K562 (cell line): ENCODE data around the gene ELMO3. TPM values are rescaled to one million over a fixed set of nuclear protein-coding genes. Genes with fewer than 3 reads are reported as not detected.

Experiments
- ARID1B ChIP-seq: fragments of 450-650 bp; IDR thresholded peaks from 2 replicates; pipeline ENCODE4 v1.6.1; 2016; ENCODE audit warnings: antibody characterized with exemption, mild to moderate bottlenecking, inconsistent platforms
- ARID3A ChIP-seq: IDR thresholded peaks from 2 replicates; pipeline ENCODE4 v1.6.1; 2012; ENCODE audit warnings: low read depth, low read length, improper control_type of control experiment, borderline replicate concordance
- CEBPG ChIP-seq, 3 experiments: fragments of 200-800 bp in 1 of 3; sonication (Bioruptor generic) in 1 of 3; sonication (generic) in 1 of 3; formaldehyde crosslinking in 1 of 3; IDR thresholded peaks in 2 of 3; conservative IDR thresholded peaks in 1 of 3; 2 replicates each; pipeline versions ENCODE4 v1.6.1 to v1.8.0; 2016 to 2022; ENCODE audit warnings: missing compliant biosample characterization in 2 of 3, missing genetic modification characterization in 2 of 3, mild to moderate bottlenecking in 1 of 3, missing genetic modification reagents in 1 of 3
- COPS2 ChIP-seq: fragments of 450-650 bp; conservative IDR thresholded peaks from 2 replicates; pipeline ENCODE4 v1.6.1; 2016; ENCODE audit warnings: mild to moderate bottlenecking, moderate library complexity
- CREB1 ChIP-seq, 2 experiments: sonication (generic) in 1 of 2; formaldehyde crosslinking in 1 of 2; IDR thresholded peaks; 2 replicates each; pipeline versions ENCODE4 v1.6.1 to v1.8.0; 2012 to 2022; ENCODE audit warnings: inconsistent platforms in 1 of 2, mild to moderate bottlenecking in 1 of 2, missing genetic modification reagents in 1 of 2, moderate library complexity in 1 of 2
- ETV5 ChIP-seq: sonication (generic); formaldehyde crosslinking; IDR thresholded peaks from 2 replicates; pipeline ENCODE4 v1.4.0; 2020; ENCODE audit warnings: low read depth, mild to moderate bottlenecking, missing genetic modification reagents
- GABPB2 ChIP-seq: fragments of 250-450 bp; sonication (Bioruptor Pico); conservative IDR thresholded peaks from 2 replicates; pipeline ENCODE4 v1.5.1; 2021; ENCODE audit warnings: mild to moderate bottlenecking
- GATAD2A ChIP-seq: fragments of 450-650 bp; IDR thresholded peaks from 2 replicates; pipeline ENCODE4 v1.6.1; 2017
- HMBOX1 ChIP-seq: sonication (generic); IDR thresholded peaks from 2 replicates; pipeline ENCODE4 v1.6.1; 2016
- HOMEZ ChIP-seq: fragments of 250-450 bp; sonication (Bioruptor Pico); IDR thresholded peaks from 2 replicates; pipeline ENCODE4 v1.4.0; 2020; ENCODE audit warnings: mild to moderate bottlenecking, moderate library complexity
- IRF2 ChIP-seq: sonication (generic); formaldehyde crosslinking; IDR thresholded peaks from 2 replicates; pipeline ENCODE4 v1.8.1; 2022; ENCODE audit warnings: mild to moderate bottlenecking, missing genetic modification reagents
- MAZ ChIP-seq, 2 experiments: fragments of 450-650 bp in 1 of 2; sonication (generic) in 1 of 2; formaldehyde crosslinking; IDR thresholded peaks in 1 of 2; conservative IDR thresholded peaks in 1 of 2; 2 replicates each; pipeline versions ENCODE4 v1.4.0 to v1.5.0; 2020; ENCODE audit warnings: mild to moderate bottlenecking in 1 of 2, missing genetic modification reagents in 1 of 2
- PML ChIP-seq: IDR thresholded peaks from 2 replicates; pipeline ENCODE4 v1.6.1; 2012; ENCODE audit warnings: low read length, inconsistent platforms
- SIN3A ChIP-seq, 2 experiments: fragments of 150-350 bp in 1 of 2; IDR thresholded peaks; 2 replicates each; pipeline ENCODE4 v1.6.1; 2011 to 2016; ENCODE audit warnings: borderline replicate concordance in 2 of 2, low read depth in 2 of 2, low read length in 2 of 2, mild to moderate bottlenecking in 2 of 2, moderate library complexity in 2 of 2; ENCODE audit not compliant: control insufficient read depth in 1 of 2
- SMAD1 ChIP-seq: fragments of 150-350 bp; IDR thresholded peaks from 2 replicates; pipeline ENCODE4 v1.6.1; 2014; ENCODE audit warnings: low read length, low read depth; ENCODE audit not compliant: partially characterized antibody
- SREBF1 ChIP-seq: fragments of 150-350 bp; IDR thresholded peaks from 2 replicates; pipeline ENCODE4 v1.6.1; 2014; ENCODE audit warnings: antibody characterized with exemption, low read depth, low read length, borderline replicate concordance
- TCF15 ChIP-seq: fragments of 250-450 bp; sonication (Bioruptor Pico); IDR thresholded peaks from 2 replicates; pipeline ENCODE4 v1.8.0; 2022; ENCODE audit warnings: moderate library complexity, mild to moderate bottlenecking, inconsistent platforms
- TSC22D4 ChIP-seq: fragments of 450-650 bp; IDR thresholded peaks from 2 replicates; pipeline ENCODE4 v1.6.1; 2016; ENCODE audit warnings: missing genetic modification characterization, missing biosample characterization, control low read depth
- USF1 ChIP-seq: sonication (generic); formaldehyde crosslinking; IDR thresholded peaks from 2 replicates; pipeline ENCODE4 v1.9.0; 2022; ENCODE audit warnings: mild to moderate bottlenecking, missing genetic modification reagents
- ZNF12 ChIP-seq: sonication (generic); formaldehyde crosslinking; IDR thresholded peaks from 2 replicates; pipeline ENCODE4 v1.4.0; 2020; ENCODE audit warnings: mild to moderate bottlenecking, missing genetic modification reagents
- ZNF778 ChIP-seq: fragments of 450-650 bp; formaldehyde crosslinking; IDR thresholded peaks from 2 replicates; pipeline ENCODE4 v1.4.0; 2020; ENCODE audit warnings: mild to moderate bottlenecking, moderate library complexity
- polyA plus RNA-seq, 8 experiments: library from polyadenylated mRNA; depleted of rRNA in 4 of 8; stranded (reverse) in 5 of 8; unstranded in 3 of 8; fragments of >200 nt; fragmentation: Nextera tagmentation in 2 of 8; fragmentation: Illumina TruSeq in 1 of 8; extraction: Ambion mirVana in 2 of 8; extraction: Trizol in 1 of 8; gene quantifications; 2 replicates each; pipeline versions ENCODE4 v1.2.1 to v1.2.3, GENCODE V29; 2011 to 2014; ENCODE audit warnings: inconsistent platforms in 1 of 8, missing spikeins in 1 of 8
- total RNA-seq, 7 experiments: library from RNA; depleted of rRNA in 6 of 7; stranded (reverse); fragments of >200 nt in 6 of 7; fragmentation: Illumina TruSeq in 2 of 7; extraction: Trizol in 2 of 7; gene quantifications; 2 replicates each; pipeline versions ENCODE4 v1.2.1 to v1.2.3, GENCODE V29; 2011 to 2021; ENCODE audit warnings: low replicate concordance in 1 of 7

The ELMO3 gene
- total and polyA plus RNA-seq, 9 of the 15 experiments (the other 6 are each of a cell fraction or from before 2014, with no cell fraction given) = 0.04 to 5.1 (median 1.5) TPM

- TF ChIP-seq MAZ (CRISPR knock-in tag; conservative IDR thresholded peaks at IDR 0.05 in 1 of 2, IDR thresholded peaks at IDR 0.05 in 1 of 2) (peak; percentile 96 to 98), ETV5 (CRISPR knock-in tag) (peak; percentile 91), ARID3A (no peak), PML (0 out of 2 replicates have a peak, but pooled peaks have one; percentile 20), COPS2 (no peak), SREBF1 (no peak), CREB1 (IDR thresholded peaks at IDR 0.05) (no peak), CREB1 (CRISPR knock-in tag; IDR thresholded peaks at IDR 0.05) (peak; percentile 50), GATAD2A (peak; percentile 78), SMAD1 (no peak), HMBOX1 (no peak), CEBPG (CRISPR knock-in tag; IDR thresholded peaks at IDR 0.05) (peak; percentile 56; the same call in 1 of the 2 replicates), CEBPG (tag; conservative IDR thresholded peaks at IDR 0.05 in 1 of 2, IDR thresholded peaks at IDR 0.05 in 1 of 2) (no peak), SIN3A (IDR thresholded peaks at IDR 0.05; ENCODE audit: borderline replicate concordance in 2 of 2, control insufficient read depth in 1 of 2, low read depth in 2 of 2, low read length in 2 of 2) (peak in 1 of 2 experiments; percentile 52; a peak in 1 of 4 replicates), TCF15 (CRISPR knock-in tag) (no peak), ZNF778 (no peak), TSC22D4 (tag) (no peak), ZNF12 (CRISPR knock-in tag) (0 out of 2 replicates have a peak, but pooled peaks have one; percentile 62), GABPB2 (no peak), HOMEZ (CRISPR knock-in tag) (no peak), ARID1B (peak; percentile 57), USF1 (CRISPR knock-in tag) (peak; percentile 94), IRF2 (CRISPR knock-in tag) (no peak)
These were observed 47.3 kb downstream of the ELMO3 start (continued) for GRCh38 chr16:67246081-67246755.
